HG02885 (cell line): ENCODE measurements around the gene CDH26.

Experiments used
- ATAC-seq: cut with Tn5 transposase; IDR thresholded peaks from one replicate; pipeline ENCODE4 v1.9.1; 2021; ENCODE audit warnings: mild to moderate bottlenecking; ENCODE audit not compliant: unreplicated experiment, poor library complexity

CDH26 gene

GRCh38 chr20:59958123-59958522 lies at the start of gene CDH26:
TSS of gene CDH26 (plus strand) at chr20:59958423. CDS start at chr20:59958727, 304 bp downstream.
- no peak for ATAC-seq

GRCh38 chr20:59908855-59909254 lies 49.4 kb upstream of the CDH26 start:
- no peak for ATAC-seq

- no peak for ATAC-seq
These were observed 47.2 kb upstream of the CDH26 start for GRCh38 chr20:59911041-59911440.

GRCh38 chr20:59912609-59913008 lies 45.6 kb upstream of the CDH26 start:
- ATAC-seq, result no peak

GRCh38 chr20:59920944-59921343 lies 37.3 kb upstream of the CDH26 start:
- no peak for ATAC-seq

GRCh38 chr20:59923514-59923913 lies 34.7 kb upstream of the CDH26 start:
- no peak for ATAC-seq

GRCh38 chr20:59925359-59925758 lies 32.9 kb upstream of the CDH26 start:
- ATAC-seq, result no peak

- ATAC-seq, result no peak
These were observed 32.3 kb upstream of the CDH26 start for GRCh38 chr20:59925899-59926298.

GRCh38 chr20:59931511-59932312 lies 26.5 kb upstream of the CDH26 start:
- no peak for ATAC-seq

GRCh38 chr20:59932616-59933295 lies 25.5 kb upstream of the CDH26 start:
- ATAC-seq, result no peak

GRCh38 chr20:59933296-59933848 lies 24.9 kb upstream of the CDH26 start, which contains the start of gene SYCP2:
TSS of gene SYCP2 (minus strand) at chr20:59933637. CDS start at chr20:59922413, 11,224 bp downstream.
- peak; percentile 42 for ATAC-seq

- ATAC-seq, result peak; percentile 89
These were observed 24.2 kb upstream of the CDH26 start for GRCh38 chr20:59933849-59934585.

GRCh38 chr20:59935457-59936185 lies 22.6 kb upstream of the CDH26 start:
- ATAC-seq, result no peak

- no peak for ATAC-seq
These were observed 21.8 kb upstream of the CDH26 start for GRCh38 chr20:59936409-59936808.

GRCh38 chr20:59937150-59937549 lies 21.1 kb upstream of the CDH26 start:
- ATAC-seq, result no peak

- ATAC-seq, result no peak
These were observed 20.0 kb upstream of the CDH26 start for GRCh38 chr20:59938221-59938620.

GRCh38 chr20:59938696-59939051 lies 19.5 kb upstream of the CDH26 start:
- ATAC-seq, result no peak

- ATAC-seq, result peak; percentile 25
These were observed 19.0 kb upstream of the CDH26 start for GRCh38 chr20:59939052-59939878.

GRCh38 chr20:59939879-59940128 lies 18.4 kb upstream of the CDH26 start:
- peak; percentile 36 for ATAC-seq
